Measurements from ENCODE around the gene MICU1.
A peak's percentile ranks its signal among the peaks of the same experiment; 100 is the strongest.
"Not testable (repeated sequence)": the region's sequence is repeated elsewhere in the genome, so short reads cannot be mapped to it uniquely, and the experiment has no call there.

MICU1 gene

GRCh38 chr10:72625608-72626443 is at the start of gene MICU1:
TSS of gene MICU1 (minus strand) at chr10:72626079. CDS start at chr10:72566793, 59,286 bp downstream.
- peak; percentile 93 for DNase-seq (ENCODE audit: low read depth, low spot score)
- in situ Hi-C loops (cut with HindIII; ENCODE audit: low sequenced_read_pairs): no loop called here
- H3K4me3 ChIP-seq (ENCODE audit: low read depth, low read length): peak within 1 kb of the TSS; percentile 91
- TF ChIP-seq CTCF (IDR thresholded peaks at IDR 0.05; ENCODE audit: low read depth, low read length): no peak

GRCh38 chr10:72674174-72674573 is 48.3 kb upstream of the MICU1 start:
- H3K4me3 ChIP-seq (ENCODE audit: low read depth, low read length); DNase-seq (ENCODE audit: low read depth, low spot score); in situ Hi-C loops (cut with HindIII; ENCODE audit: low sequenced_read_pairs): not testable (repeated sequence)

- DNase-seq (ENCODE audit: low read depth, low spot score): no peak
- no peak for TF ChIP-seq CTCF (IDR thresholded peaks at IDR 0.05; ENCODE audit: low read depth, low read length)
- H3K4me3 ChIP-seq (ENCODE audit: low read depth, low read length): no peak overlapping the region
- in situ Hi-C loops (cut with HindIII; ENCODE audit: low sequenced_read_pairs): no loop called here
Measured at GRCh38 chr10:72673280-72673679, 47.4 kb upstream of the MICU1 start.

GRCh38 chr10:72667207-72667864 is 41.5 kb upstream of the MICU1 start:
- in situ Hi-C loops (cut with HindIII; ENCODE audit: low sequenced_read_pairs): no loop called here
- TF ChIP-seq CTCF (IDR thresholded peaks at IDR 0.05; ENCODE audit: low read depth, low read length): no peak
- DNase-seq (ENCODE audit: low read depth, low spot score): no peak
- no peak overlapping the region for H3K4me3 ChIP-seq (ENCODE audit: low read depth, low read length)

GRCh38 chr10:72665925-72666324 is 40.0 kb upstream of the MICU1 start:
- TF ChIP-seq CTCF (IDR thresholded peaks at IDR 0.05; ENCODE audit: low read depth, low read length): no peak
- in situ Hi-C loops (cut with HindIII; ENCODE audit: low sequenced_read_pairs): no loop called here
- no peak overlapping the region for H3K4me3 ChIP-seq (ENCODE audit: low read depth, low read length)
- DNase-seq (ENCODE audit: low read depth, low spot score): no peak

GRCh38 chr10:72663971-72664370 is 38.1 kb upstream of the MICU1 start:
- in situ Hi-C loops (cut with HindIII; ENCODE audit: low sequenced_read_pairs): no loop called here
- TF ChIP-seq CTCF (IDR thresholded peaks at IDR 0.05; ENCODE audit: low read depth, low read length): no peak
- no peak overlapping the region for H3K4me3 ChIP-seq (ENCODE audit: low read depth, low read length)
- DNase-seq (ENCODE audit: low read depth, low spot score): no peak

- in situ Hi-C loops (cut with HindIII; ENCODE audit: low sequenced_read_pairs): no loop called here
- TF ChIP-seq CTCF (IDR thresholded peaks at IDR 0.05; ENCODE audit: low read depth, low read length): no peak
- no peak for DNase-seq (ENCODE audit: low read depth, low spot score)
- H3K4me3 ChIP-seq (ENCODE audit: low read depth, low read length): no peak overlapping the region
Measured at GRCh38 chr10:72661431-72661830, 35.6 kb upstream of the MICU1 start.

Measured in astrocyte of the spinal cord (primary cell).